Pons (tissue), 1 donor: ENCODE data around the gene ZDHHC13.

Experiments
- DNase-seq: peaks from one replicate; pipeline ENCODE4 v3.0.0-alpha.2; 2016; ENCODE audit warnings: low spot score

Gene ZDHHC13

DNA sequence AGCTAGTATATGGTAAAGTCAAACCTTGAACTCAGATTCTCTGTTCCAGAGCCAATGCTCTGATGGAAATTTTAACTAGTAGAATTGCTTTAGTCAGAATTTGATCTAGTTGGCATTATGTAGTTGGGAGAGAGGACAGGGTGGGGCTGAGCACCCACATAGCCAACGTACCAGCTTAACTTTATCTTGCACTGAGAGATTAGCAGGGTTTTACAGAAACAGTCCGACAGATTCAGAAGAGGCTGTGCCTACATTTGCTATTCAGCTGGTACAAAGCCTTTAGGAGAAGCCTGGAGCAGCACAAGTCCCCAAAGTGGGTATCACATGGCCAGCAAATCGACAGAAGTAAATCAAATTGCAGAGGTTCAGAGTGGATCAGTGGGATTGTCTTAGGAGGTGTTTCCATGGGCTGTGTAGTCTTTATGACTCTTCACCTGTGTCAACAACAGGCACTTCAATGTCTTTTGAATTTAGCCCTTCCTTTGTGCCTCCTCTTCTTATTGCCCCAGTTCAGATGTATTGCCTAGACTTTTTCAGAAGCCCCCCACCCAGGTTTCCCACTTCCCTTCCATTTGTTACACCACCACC, 92.1 kb downstream of the ZDHHC13 start:
- no peak for DNase-seq

DNA sequence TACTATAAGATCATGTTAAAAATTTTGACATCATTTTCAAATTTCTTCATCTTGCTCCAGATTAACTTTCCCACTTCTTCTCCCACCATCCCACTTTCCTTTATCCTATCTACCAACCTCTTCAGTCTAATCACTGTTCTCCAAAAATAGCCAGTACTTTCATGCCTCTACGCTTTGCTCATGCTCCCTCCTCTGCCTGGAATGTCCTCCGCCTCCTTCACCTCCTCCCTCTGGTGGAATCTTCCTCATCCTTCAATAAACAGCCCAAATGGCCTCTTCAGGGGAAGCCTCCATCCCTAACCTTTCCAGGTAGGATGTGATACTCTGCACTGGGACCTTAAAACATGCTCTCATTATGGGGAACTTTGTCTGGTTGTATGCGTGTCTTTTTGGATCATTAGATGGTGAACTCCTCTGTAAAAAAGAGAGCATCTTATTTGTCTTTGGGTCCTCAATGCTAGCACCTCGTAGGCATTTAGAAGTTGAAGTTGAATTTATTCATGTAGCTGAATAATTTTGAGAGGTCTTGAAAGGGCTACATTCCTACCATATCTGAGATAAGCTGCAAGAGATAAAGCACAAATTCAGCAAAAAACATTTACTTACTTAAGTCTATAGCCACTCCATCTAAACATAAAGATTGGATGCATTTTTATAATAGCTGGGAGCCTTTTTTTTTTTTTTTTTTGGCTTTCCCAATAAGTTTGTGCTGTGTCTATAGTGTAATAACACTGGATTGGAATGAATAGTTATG, 92.8 kb downstream of the ZDHHC13 start:
- no peak for DNase-seq

DNA sequence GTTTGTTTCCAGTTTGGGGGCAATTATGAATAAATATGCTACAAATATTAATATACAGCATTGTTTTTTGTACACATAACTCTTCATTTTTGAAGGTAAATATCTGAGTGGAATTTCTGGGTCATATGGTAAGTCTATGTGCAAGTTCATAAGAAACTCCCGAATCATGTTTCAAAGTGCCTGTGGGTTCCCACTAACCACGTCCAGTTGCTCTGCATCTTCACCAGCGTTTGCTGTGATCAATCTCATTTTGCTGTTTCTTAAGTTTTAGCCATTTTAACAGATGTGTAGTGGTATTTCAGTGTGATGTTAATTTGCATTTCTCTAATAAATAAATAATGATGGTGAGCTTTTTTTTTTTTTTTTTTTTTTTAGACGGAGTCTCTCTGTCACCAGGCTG, 99.1 kb downstream of the ZDHHC13 start:
- no peak for DNase-seq

DNA sequence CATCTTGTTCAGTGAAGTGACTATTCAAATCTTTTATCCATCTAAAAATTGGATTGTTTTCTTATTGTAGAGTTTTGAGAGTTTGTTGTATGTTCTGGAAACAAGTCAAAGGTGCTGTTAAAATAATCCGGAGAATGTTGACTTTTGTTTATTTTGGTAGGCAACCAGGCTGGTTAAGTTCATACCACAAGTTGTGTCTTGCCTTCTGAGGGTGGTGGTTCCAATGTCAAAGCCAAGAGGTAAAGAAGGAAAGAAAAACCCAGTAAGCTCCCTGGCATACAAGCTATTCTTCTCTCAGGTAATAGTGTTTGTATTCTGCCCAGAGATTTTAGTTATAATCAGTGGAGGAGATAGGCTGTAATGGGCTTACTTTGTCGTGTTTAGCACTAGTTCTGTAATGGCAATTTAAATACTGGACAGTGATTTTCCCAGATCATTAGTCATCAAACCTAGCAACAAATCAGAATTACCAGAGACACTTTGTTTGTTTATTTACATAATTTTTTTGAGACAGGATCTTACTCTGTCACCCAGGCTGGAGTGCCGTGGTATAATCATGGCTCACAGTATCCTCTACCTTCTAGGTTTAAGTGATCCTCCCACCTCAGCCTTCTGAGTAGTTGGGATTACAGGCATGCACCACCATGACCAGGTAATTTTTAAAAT, 99.9 kb downstream of the ZDHHC13 start:
- no peak for DNase-seq

DNA sequence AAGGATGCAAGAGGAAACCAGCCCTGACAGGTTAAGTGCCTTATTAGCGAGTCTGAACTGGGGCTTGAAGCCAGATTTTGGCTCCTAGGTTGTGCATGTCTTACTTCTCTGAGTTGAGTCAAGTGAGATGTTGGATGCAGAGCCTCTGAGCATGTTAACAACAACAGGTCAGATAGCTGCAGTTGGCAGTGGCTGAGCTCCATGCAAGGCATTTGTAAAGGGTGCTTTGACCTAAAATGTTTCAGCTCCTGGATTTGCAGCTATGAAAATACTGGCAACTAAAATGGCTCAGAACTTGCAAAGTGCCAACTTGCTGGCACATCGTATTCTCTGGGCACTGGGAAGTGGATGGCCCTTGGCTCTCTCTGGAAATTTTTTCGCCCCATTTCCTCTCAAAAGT, 101.2 kb downstream of the ZDHHC13 start:
- peak; percentile 31 for DNase-seq

DNA sequence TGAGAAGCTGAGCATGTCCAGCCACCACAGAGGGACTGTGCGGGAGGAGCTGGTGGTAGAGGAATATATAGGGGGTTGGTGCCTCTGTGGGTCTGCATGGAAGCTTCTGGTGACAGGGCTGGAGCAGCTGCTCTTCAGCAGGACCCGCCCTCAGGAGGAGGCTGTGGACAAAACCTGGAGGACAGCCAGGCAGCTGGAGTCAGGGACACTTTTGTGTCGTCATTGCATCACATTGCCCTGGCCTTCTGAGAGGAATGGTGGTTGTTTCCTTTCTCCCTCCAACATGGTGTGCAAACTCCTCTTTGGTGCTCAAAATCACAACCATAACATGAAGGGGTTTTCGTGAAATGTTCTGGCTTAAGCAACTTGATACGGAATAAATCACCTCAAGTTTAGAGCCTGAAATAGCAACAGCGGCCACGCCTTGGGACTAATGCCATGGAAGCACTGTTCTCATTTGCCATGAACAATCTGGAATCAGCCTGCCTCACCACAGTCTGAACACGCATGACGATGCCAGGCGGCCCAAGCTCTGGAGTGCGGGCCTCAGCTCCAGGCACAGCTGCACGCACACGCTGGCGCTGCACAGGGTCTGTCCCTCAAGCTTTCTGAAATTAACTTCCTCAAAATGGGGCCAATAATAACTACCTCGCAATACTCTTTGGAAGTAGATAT, 102.0 kb downstream of the ZDHHC13 start:
- peak; percentile 15 for DNase-seq

DNA sequence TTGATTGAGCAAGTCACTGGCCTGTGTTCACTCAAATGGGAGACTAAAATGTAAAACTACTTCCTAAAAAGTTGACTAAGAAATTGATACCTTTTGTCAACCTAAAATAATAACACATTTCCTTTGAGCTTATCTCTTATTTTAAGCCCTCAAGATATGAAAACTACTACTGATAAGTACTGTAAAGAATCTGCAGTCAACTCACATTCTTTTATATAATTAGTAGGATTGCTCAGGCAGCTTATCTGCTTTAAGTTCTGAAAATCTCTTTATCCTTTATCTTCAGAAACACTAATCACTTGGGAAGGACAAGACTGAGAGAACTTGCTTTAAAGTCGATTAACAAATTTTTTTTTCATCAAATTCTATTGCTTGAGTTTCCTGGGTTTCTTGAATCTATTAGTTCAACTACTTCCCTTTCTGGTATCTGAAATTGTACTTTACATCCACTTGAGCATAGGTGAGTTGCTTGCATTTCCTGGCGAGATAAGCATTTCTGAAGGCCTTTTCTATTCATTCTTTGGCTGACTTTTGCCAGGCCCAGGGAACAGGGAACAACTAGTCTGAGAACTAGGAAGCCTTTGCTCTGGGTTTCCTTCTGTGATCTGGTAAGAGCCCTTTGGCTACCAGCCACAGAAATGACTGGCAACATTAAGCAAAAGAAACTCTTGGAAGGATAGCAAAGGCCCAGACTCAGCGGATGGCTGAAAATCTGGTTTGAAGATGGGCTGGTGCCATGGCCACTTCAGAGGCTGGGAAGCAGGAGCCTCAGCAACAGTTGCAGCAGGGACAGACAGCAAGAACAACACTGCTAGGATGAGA, 104.1 kb downstream of the ZDHHC13 start:
- peak; percentile 20 for DNase-seq

DNA sequence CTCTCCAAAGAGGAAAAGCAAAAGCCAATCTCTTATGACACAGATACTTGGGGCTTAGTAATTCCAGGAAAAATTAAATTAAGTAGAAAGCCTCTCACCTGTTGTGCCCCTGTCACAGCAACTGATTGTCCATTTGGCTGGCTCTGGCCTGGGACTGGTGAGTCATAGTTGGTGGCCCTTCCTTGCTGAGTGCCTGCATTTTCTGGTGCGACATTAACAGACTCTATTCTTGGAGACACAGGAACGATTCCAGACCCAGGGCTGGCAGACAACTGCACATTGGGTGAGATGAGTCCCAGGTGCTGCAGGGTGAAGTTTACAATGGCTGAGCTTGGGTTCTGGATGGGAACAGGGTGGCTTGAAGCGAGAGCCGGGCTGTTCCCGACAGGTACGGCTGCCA, 108.2 kb downstream of the ZDHHC13 start:
- DNase-seq, result no peak

DNA sequence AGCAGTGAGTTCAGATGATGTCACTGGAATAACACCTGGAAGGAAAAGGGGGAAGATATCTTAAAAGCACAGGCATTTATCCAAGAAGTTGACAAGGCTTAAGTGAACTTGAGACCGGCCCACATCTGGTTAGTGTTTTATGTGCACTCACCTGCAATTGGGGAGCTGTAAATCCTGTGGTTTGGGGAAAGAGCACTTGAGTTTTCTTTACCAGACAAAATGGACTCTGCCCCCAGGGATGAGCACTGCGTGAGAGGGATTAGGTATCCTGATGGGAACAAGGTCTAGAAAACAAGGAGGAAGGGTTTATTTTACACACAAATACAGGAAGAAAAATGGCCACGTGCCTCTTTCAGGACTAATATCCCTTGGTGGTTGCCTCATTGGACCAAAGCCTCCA, 108.6 kb downstream of the ZDHHC13 start:
- DNase-seq, result no peak
